VCaP (cell line): ENCODE data around the gene MERTK.

Source experiments
- H3K27ac ChIP-seq: fragments of 450-650 bp; 2 replicates; pipeline ENCODE4 v1.5.1; 2017
- TF ChIP-seq, protein P1 (sequence below): fragments of 450-650 bp; conservative IDR thresholded peaks from 2 replicates; pipeline ENCODE4 v1.5.1; 2017; ENCODE audit warnings: mild to moderate bottlenecking, moderate library complexity

MERTK gene

DNA sequence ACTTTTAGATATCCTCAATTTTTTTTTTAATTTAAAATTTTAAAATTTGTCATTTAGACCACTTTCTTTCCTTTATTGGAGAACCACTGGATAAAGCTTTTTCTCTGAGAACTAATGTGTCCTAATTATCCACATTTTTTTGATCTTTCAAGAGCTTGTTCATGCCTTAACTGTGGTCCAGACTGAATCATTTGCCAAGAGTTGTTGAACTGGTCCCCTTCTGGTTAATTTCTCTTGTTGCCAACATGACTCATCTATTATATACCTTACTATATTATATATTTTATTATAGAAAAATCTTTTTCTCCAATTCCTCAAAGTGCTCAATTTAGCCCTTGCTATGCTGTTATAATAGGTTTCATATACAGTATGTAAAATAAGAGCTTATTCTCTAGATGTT lies 103.5 kb downstream of the MERTK start:
- TF ChIP-seq, protein P1, sequence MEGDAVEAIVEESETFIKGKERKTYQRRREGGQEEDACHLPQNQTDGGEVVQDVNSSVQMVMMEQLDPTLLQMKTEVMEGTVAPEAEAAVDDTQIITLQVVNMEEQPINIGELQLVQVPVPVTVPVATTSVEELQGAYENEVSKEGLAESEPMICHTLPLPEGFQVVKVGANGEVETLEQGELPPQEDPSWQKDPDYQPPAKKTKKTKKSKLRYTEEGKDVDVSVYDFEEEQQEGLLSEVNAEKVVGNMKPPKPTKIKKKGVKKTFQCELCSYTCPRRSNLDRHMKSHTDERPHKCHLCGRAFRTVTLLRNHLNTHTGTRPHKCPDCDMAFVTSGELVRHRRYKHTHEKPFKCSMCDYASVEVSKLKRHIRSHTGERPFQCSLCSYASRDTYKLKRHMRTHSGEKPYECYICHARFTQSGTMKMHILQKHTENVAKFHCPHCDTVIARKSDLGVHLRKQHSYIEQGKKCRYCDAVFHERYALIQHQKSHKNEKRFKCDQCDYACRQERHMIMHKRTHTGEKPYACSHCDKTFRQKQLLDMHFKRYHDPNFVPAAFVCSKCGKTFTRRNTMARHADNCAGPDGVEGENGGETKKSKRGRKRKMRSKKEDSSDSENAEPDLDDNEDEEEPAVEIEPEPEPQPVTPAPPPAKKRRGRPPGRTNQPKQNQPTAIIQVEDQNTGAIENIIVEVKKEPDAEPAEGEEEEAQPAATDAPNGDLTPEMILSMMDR: no peak
- no peak overlapping the region for H3K27ac ChIP-seq

DNA sequence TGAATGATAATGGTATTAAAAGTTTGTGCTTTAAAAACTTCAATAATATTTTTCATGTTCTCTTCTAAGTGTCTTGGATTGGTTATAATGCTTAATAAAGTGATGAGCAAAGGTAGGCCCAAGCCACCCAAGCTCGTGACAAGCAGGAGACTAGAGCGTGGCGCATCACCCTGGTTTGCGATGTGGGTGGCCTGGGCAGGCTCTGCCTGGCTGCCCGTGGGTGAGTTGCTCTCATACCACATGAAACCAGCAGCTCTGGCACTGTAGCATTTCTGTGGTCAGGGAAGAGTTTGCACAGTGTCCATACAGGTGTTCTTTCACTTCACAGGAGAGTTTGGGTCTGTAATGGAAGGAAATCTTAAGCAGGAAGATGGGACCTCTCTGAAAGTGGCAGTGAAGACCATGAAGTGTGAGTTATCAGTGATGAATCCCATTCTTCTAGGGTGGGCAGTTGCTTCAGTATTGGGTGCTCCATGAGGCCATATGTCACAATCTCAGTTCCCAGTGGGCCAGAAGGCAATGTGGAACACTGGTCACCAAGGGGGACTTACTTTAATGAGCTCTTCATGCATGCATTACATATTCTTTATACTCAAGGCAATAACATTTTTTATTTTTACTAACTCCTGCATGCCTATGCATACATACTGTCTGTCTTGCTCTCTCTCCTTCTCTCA lies 105.3 kb downstream of the MERTK start:
- H3K27ac ChIP-seq: no peak overlapping the region
- TF ChIP-seq, protein P1: no peak

DNA sequence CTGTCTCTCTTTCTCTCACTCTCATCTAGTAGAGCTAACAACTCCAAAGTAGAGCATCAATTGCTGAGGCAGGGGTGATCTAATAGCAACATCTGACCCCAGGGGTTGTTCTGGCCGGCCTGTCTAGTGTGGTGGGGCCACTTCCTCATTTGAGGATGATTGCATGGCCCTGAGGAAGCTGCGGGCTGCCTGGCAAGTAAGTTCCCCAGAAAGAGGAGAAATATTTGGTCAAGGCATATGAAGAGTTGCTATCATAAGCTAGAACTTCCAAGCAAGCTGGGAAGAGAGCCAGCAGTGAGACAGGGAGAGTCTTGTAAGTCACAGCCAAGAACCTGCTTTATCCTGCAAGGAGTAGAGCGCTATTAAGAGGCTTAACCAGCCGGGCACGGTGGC lies 105.8 kb downstream of the MERTK start:
- no peak overlapping the region for H3K27ac ChIP-seq
- TF ChIP-seq, protein P1: no peak

DNA sequence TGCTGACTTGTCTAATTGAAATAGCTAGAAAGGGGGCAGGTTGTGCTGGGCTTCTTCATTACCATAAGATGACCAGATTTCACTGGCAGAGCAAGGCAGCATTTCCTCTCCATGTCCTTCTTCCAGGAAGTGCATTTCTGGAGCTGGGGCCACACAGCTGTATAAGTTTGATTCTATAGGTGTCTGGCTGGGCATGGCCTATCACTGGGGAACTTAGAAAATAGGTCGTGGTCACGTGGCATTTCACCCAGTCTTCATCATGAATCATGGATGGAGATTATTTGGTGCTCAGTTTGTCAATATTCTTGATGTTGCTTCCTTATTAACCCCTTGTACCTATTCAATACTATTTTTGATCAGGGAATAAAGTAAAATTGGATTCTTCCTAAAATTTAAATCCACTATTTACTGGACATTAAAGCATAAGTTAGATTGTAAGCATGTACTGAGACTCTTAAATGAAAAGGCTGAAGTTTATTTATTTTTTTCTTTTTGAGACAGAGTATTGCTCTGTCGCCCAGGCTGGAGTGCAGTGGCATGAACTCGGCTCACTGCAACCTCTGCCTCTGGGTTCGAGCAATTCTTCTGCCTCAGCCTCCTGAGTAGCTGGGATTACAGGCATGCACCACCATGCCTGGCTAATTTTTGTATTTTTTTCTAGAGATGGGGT lies 107.1 kb downstream of the MERTK start:
- TF ChIP-seq, protein P1: no peak
- no peak overlapping the region for H3K27ac ChIP-seq

DNA sequence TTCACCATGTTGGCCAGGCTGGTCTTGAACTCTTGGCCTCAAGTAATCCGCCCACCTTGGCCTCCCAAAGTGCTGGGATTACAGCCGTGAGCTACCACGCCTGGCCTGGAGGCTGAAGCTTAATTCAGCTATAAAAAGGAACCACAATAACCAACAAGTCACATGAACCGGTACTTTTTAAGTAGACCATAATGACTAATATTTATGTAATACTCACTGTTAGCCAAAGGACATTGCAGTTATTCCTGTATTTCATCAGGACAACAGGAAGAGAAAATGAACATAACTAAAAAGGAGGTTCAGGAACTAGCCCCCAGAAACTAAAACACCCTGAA lies 107.6 kb downstream of the MERTK start:
- TF ChIP-seq, protein P1: no peak

DNA sequence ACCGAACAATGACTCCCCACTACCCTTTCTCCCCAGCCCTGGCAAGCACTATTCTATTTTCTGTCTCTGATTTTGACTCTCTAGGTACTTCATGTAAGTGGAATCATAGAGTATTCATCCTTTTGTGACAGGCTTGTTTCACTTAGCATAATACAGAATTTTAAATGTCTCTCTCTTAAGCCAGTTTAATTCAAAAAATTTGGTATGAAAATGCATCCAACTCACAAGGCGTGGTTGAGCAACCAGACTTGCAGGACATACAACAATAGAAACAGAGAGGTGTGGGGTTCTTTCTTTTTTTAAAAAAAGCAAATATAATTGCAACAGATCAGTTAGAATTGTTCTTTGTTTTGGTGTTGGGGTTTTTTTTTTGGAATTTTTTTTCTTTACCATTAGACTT lies 109.1 kb downstream of the MERTK start:
- TF ChIP-seq, protein P1: no peak
- no peak overlapping the region for H3K27ac ChIP-seq

More for the DNA sequence above, 107.6 kb downstream of the MERTK start:
- H3K27ac ChIP-seq: no peak overlapping the region

DNA sequence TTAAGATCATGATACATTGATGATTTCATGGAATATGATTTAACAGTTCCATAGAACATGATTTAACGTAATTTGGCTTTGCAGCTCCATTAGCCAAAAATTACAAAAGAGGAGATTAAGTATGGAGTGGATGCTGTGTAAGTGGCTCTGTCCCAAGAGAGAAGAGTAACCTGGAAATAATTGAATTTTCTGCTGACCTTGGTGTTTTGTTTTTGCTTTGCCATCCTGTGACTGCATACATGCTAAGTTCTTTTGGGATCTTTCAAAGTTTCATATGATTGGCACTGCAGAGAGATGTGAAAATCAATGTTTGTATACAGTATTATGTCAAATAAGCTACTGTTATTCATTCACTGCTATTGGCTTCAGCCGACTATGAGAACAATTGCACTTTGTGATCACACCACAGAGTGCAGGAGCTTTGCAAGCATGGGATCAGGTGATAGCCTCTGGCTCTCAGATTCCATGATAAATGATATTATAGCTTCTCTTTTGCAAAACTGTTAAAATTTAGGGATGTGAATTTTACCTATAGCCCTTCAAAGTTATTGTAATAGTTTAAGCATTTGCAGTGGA lies 110.6 kb downstream of the MERTK start:
- no peak overlapping the region for H3K27ac ChIP-seq
- TF ChIP-seq, protein P1: no peak
